NCI-H1694 treated with DMSO at 0.1 percent for 48 hours (cell line): ENCODE data around the gene CFC1B.
"Not testable (repeated sequence)": the region's sequence is repeated elsewhere in the genome, so short reads cannot be mapped to it uniquely, and the experiment has no call there.

ENCODE experiments used
- DNase-seq: peaks from one replicate; lab custom pipeline; 2025; lab: John Stamatoyannopoulos, UW

The CFC1B gene

DNA sequence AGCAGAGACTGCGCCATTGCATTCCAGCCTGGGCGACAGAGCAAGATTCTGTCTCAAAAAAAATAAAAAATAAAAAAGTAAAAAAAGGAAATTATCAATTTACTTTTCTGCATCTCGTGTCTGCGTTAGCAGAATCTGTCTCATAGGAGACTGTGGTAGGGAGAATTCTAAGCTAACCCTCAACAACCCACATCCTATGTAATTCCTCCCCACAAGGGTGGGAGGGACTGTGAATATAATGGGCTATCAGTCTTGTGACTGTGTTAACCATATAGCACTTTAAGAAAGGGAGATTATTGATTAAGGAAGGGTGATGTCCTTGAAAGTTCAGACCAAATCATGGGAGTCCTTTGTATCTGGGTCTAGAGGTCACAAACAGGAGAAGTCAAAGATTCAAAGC lies 45.1 kb downstream of the CFC1B start:
- not testable (repeated sequence) for DNase-seq

GRCh38 chr2:130571929-130572328 lies 50.9 kb downstream of the CFC1B start:
- DNase-seq = not testable (repeated sequence)

GRCh38 chr2:130574230-130574629 lies 53.2 kb downstream of the CFC1B start:
- DNase-seq = not testable (repeated sequence)

DNA sequence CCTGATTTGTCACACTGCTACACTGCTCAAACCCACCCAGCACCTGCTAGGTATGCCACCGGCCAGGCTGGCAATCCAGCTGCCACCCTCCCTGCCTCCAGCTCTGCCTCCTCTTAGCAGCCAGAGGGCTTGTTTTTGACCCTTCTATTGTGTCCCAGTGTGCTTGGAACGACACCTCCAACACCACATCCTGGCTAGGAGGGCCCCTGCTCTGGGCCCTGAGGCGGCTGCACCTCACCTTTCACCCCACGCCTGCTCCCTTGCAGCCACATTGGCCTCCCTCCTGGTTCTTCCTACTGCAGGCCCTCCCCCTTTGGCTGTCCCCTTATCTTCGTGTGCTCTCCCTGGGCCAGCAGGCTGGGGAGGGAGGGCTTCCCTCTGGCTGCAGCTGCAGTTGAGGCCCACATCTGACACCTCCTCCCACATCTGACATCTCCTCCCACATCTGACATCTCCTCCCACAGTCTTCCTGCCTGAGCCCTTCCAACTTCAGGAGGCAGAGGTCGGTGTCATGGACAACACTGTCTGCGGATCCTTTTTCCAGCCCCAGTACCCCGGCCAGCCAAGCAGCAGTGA lies 55.3 kb downstream of the CFC1B start:
- DNase-seq = not testable (repeated sequence)

- DNase-seq = not testable (repeated sequence)
Measured at GRCh38 chr2:130577559-130577958, 56.5 kb downstream of the CFC1B start.
